ENCODE measurements around the gene MYOF.
A peak's percentile ranks its signal among the peaks of the same experiment; 100 is the strongest.
"Not testable (repeated sequence)": the region's sequence is repeated elsewhere in the genome, so short reads cannot be mapped to it uniquely, and the experiment has no call there.

Gene MYOF

GRCh38 chr10:93333278-93333978 lies 148.7 kb downstream of the MYOF start:
- in situ Hi-C loops (cut with HindIII; ENCODE audit: low pct_unique_long_range_greater_than_20kb, low sequenced_read_pairs), result no loop called here
- TF ChIP-seq JUND (IDR thresholded peaks at IDR 0.05; ENCODE audit: low read depth), result no peak
- DNase-seq (ENCODE audit: low read depth in 1 of 2, low spot score in 1 of 2), result no peak

- no peak for DNase-seq (ENCODE audit: low read depth in 1 of 2, low spot score in 1 of 2)
- in situ Hi-C loops (cut with HindIII; ENCODE audit: low pct_unique_long_range_greater_than_20kb, low sequenced_read_pairs), result no loop called here
- no peak for TF ChIP-seq JUND (IDR thresholded peaks at IDR 0.05; ENCODE audit: low read depth)
Measured at GRCh38 chr10:93330824-93331223, 151.3 kb downstream of the MYOF start.

- no peak for TF ChIP-seq JUND (IDR thresholded peaks at IDR 0.05; ENCODE audit: low read depth)
- in situ Hi-C loops (cut with HindIII; ENCODE audit: low pct_unique_long_range_greater_than_20kb, low sequenced_read_pairs), result no loop called here
- no peak for DNase-seq (ENCODE audit: low read depth in 1 of 2, low spot score in 1 of 2)
Measured at GRCh38 chr10:93319896-93320295, 162.2 kb downstream of the MYOF start.

- no peak for TF ChIP-seq JUND (IDR thresholded peaks at IDR 0.05; ENCODE audit: low read depth)
- in situ Hi-C loops (cut with HindIII; ENCODE audit: low pct_unique_long_range_greater_than_20kb, low sequenced_read_pairs), result no loop called here
- no peak for DNase-seq (ENCODE audit: low read depth in 1 of 2, low spot score in 1 of 2)
Measured at GRCh38 chr10:93319096-93319495, 163.0 kb downstream of the MYOF start.

- in situ Hi-C loops (cut with HindIII; ENCODE audit: low pct_unique_long_range_greater_than_20kb, low sequenced_read_pairs), result no loop called here
- TF ChIP-seq JUND (IDR thresholded peaks at IDR 0.05; ENCODE audit: low read depth), result no peak
- no peak for DNase-seq (ENCODE audit: low read depth in 1 of 2, low spot score in 1 of 2)
Measured at GRCh38 chr10:93315246-93315645, 166.9 kb downstream of the MYOF start.

GRCh38 chr10:93314656-93315055 lies 167.5 kb downstream of the MYOF start:
- DNase-seq (ENCODE audit: low read depth in 1 of 2, low spot score in 1 of 2); in situ Hi-C loops (cut with HindIII; ENCODE audit: low pct_unique_long_range_greater_than_20kb, low sequenced_read_pairs): not testable (repeated sequence)

- in situ Hi-C loops (cut with HindIII; ENCODE audit: low pct_unique_long_range_greater_than_20kb, low sequenced_read_pairs), result no loop called here
- DNase-seq (ENCODE audit: low read depth in 1 of 2, low spot score in 1 of 2), result no peak
Measured at GRCh38 chr10:93313798-93314197, 168.3 kb downstream of the MYOF start.

GRCh38 chr10:93309062-93309461 lies 173.1 kb downstream of the MYOF start:
- in situ Hi-C loops (cut with HindIII; ENCODE audit: low pct_unique_long_range_greater_than_20kb, low sequenced_read_pairs), result no loop called here
- no peak for DNase-seq (ENCODE audit: low read depth in 1 of 2, low spot score in 1 of 2)
- no peak for TF ChIP-seq JUND (IDR thresholded peaks at IDR 0.05; ENCODE audit: low read depth)

More at GRCh38 chr10:93313798-93314197, 168.3 kb downstream of the MYOF start:
- no peak for TF ChIP-seq JUND (IDR thresholded peaks at IDR 0.05; ENCODE audit: low read depth)

GRCh38 chr10:93305122-93305521 lies 177.0 kb downstream of the MYOF start:
- in situ Hi-C loops (cut with HindIII; ENCODE audit: low pct_unique_long_range_greater_than_20kb, low sequenced_read_pairs), result no loop called here
- DNase-seq (ENCODE audit: low read depth in 1 of 2, low spot score in 1 of 2), result no peak
- TF ChIP-seq JUND (IDR thresholded peaks at IDR 0.05; ENCODE audit: low read depth), result no peak

- DNase-seq (ENCODE audit: low read depth in 1 of 2, low spot score in 1 of 2), result peak in 1 of 2 experiments; percentile 61
- no peak for TF ChIP-seq JUND (IDR thresholded peaks at IDR 0.05; ENCODE audit: low read depth)
- in situ Hi-C loops (cut with HindIII; ENCODE audit: low pct_unique_long_range_greater_than_20kb, low sequenced_read_pairs), result no loop called here
Measured at GRCh38 chr10:93300981-93301380, 181.2 kb downstream of the MYOF start.

- DNase-seq (ENCODE audit: low read depth in 1 of 2, low spot score in 1 of 2), result no peak
- in situ Hi-C loops (cut with HindIII; ENCODE audit: low pct_unique_long_range_greater_than_20kb, low sequenced_read_pairs), result no loop called here
- no peak for TF ChIP-seq JUND (IDR thresholded peaks at IDR 0.05; ENCODE audit: low read depth)
Measured at GRCh38 chr10:93300288-93300917, 181.7 kb downstream of the MYOF start.

GRCh38 chr10:93299606-93300287 lies 182.4 kb downstream of the MYOF start:
- no peak for DNase-seq (ENCODE audit: low read depth in 1 of 2, low spot score in 1 of 2)
- TF ChIP-seq JUND (IDR thresholded peaks at IDR 0.05; ENCODE audit: low read depth), result no peak
- in situ Hi-C loops (cut with HindIII; ENCODE audit: low pct_unique_long_range_greater_than_20kb, low sequenced_read_pairs), result no loop called here

- in situ Hi-C loops (cut with HindIII; ENCODE audit: low pct_unique_long_range_greater_than_20kb, low sequenced_read_pairs), result no loop called here
- TF ChIP-seq JUND (IDR thresholded peaks at IDR 0.05; ENCODE audit: low read depth), result no peak
- no peak for DNase-seq (ENCODE audit: low read depth in 1 of 2, low spot score in 1 of 2)
Measured at GRCh38 chr10:93299195-93299594, 182.9 kb downstream of the MYOF start.
